GM12878 (cell line): ENCODE measurements around the gene MMP13. TPM values are rescaled to one million over a fixed set of nuclear protein-coding genes. Genes with fewer than 3 reads are reported as not detected.

Experiments used
- ATAC-seq: fragments of 200-7000 bp; cut with Tn5 transposase; 3 replicates; pipeline ENCODE4 v1.9.1; 2020; ENCODE audit warnings: mild to moderate bottlenecking, moderate library complexity
- BruUV-seq: library from RNA; stranded (reverse); fragments of 400-500 nt; replicated peaks from 2 replicates; lab custom pipeline; 2021; lab: Mats Ljungman, UMichigan
- CTCF ChIA-PET: fragments of 300-600 bp; sonication (Branson Sonifier 250); formaldehyde crosslinking; extraction: SDS; loops from one replicate; lab custom pipeline; 2021; ENCODE audit warnings: inconsistent platforms; lab: Yijun Ruan, JAX
- POLR2A ChIA-PET: fragments of 350-600 bp; formaldehyde crosslinking; extraction: SDS; loops from one replicate; lab custom pipeline; 2021; ENCODE audit warnings: inconsistent platforms; lab: Charles Lee
- RAD21 ChIA-PET: fragments of 300-600 bp; sonication (Branson Sonifier 250); formaldehyde crosslinking; loops from one replicate; lab custom pipeline; 2023; ENCODE audit warnings: antibody characterized with exemption; ENCODE audit not compliant: unreplicated experiment; lab: Charles Lee
- SMC1A ChIA-PET: fragments of 300-600 bp; sonication (Branson Sonifier 250); formaldehyde crosslinking; loops from one replicate; lab custom pipeline; 2023; ENCODE audit not compliant: unreplicated experiment, uncharacterized antibody; lab: Charles Lee
- DNase-seq: peaks from one replicate; pipeline ENCODE4 v3.0.0-alpha.2; 2011; ENCODE audit warnings: low read depth, low spot score
- FAIRE-seq: peaks from 3 replicates; lab custom pipeline; 2011; peaks lifted over from hg19 to GRCh38; lab: Jason Lieb, UNC
- H2AFZ ChIP-seq: 2 replicates; pipeline ENCODE4 v1.6.0; 2011; ENCODE audit warnings: low read depth, low read length, control low read depth; ENCODE audit not compliant: control insufficient read depth
- H3K27ac ChIP-seq: 2 replicates; pipeline ENCODE4 v1.5.1; 2011; ENCODE audit warnings: control low read depth; ENCODE audit not compliant: control insufficient read depth, insufficient read depth
- H3K27me3 ChIP-seq, 2 experiments: replicated peaks in 1 of 2; 2 replicates each; pipeline versions ENCODE4 v1.6.0 to v1.6.1; 2011; ENCODE audit warnings: low read length in 1 of 2; ENCODE audit not compliant: control insufficient read depth in 2 of 2, insufficient read depth in 2 of 2
- H3K36me3 ChIP-seq, 2 experiments: 2 replicates each; pipeline ENCODE4 v1.5.1; 2011; ENCODE audit warnings: low read length in 1 of 2; ENCODE audit not compliant: control insufficient read depth in 2 of 2, insufficient read depth in 2 of 2
- H3K4me1 ChIP-seq: 2 replicates; pipeline ENCODE4 v1.6.1; 2011; ENCODE audit warnings: mild to moderate bottlenecking, low read length, moderate library complexity, mixed read lengths; ENCODE audit not compliant: control insufficient read depth, insufficient read depth
- H3K4me2 ChIP-seq: 2 replicates; pipeline ENCODE4 v1.6.0; 2011; ENCODE audit warnings: control low read depth; ENCODE audit not compliant: control insufficient read depth, insufficient read depth
- H3K4me3 ChIP-seq: fragments of 200-600 bp; sonication (generic); 2 replicates; pipeline ENCODE4 v1.5.1; 2016
- H3K79me2 ChIP-seq: 2 replicates; pipeline ENCODE4 v1.6.0; 2011; ENCODE audit warnings: low read length; ENCODE audit not compliant: control insufficient read depth, insufficient read depth
- H3K9ac ChIP-seq: 2 replicates; pipeline ENCODE4 v1.8.0; 2011; ENCODE audit warnings: low read length, control low read depth, mixed read lengths; ENCODE audit not compliant: control insufficient read depth, insufficient read depth
- H3K9me3 ChIP-seq: replicated peaks from 3 replicates; pipeline ENCODE4 v1.5.1; 2011; ENCODE audit warnings: mild to moderate bottlenecking, low read length; ENCODE audit not compliant: control insufficient read depth, insufficient read depth
- H4K20me1 ChIP-seq: 2 replicates; pipeline ENCODE4 v1.6.0; 2011; ENCODE audit not compliant: control insufficient read depth, insufficient read depth
- BHLHE40 ChIP-seq, 2 experiments: fragments of 450-650 bp in 1 of 2; IDR thresholded peaks; 2 replicates each; pipeline ENCODE4 v1.6.1; 2011 to 2017; ENCODE audit warnings: low read depth in 2 of 2, borderline replicate concordance in 1 of 2, improper control_type of control experiment in 1 of 2, low read length in 1 of 2, mild to moderate bottlenecking in 1 of 2
- CREM ChIP-seq: IDR thresholded peaks from 2 replicates; pipeline ENCODE4 v1.6.1; 2014; ENCODE audit warnings: antibody characterized with exemption, low read depth
- ESRRA ChIP-seq: IDR thresholded peaks from 2 replicates; pipeline ENCODE4 v1.6.1; 2012; ENCODE audit warnings: mild to moderate bottlenecking, low read length, improper control_type of control experiment
- MAX ChIP-seq: IDR thresholded peaks from 2 replicates; pipeline ENCODE4 v1.6.1; 2012; ENCODE audit warnings: low read depth, low read length, improper control_type of control experiment
- NFXL1 ChIP-seq: fragments of 450-650 bp; IDR thresholded peaks from 2 replicates; pipeline ENCODE4 v1.6.1; 2017; ENCODE audit warnings: antibody characterized with exemption, mild to moderate bottlenecking, borderline replicate concordance
- SMARCA5 ChIP-seq: fragments of 450-650 bp; IDR thresholded peaks from 2 replicates; pipeline ENCODE4 v1.6.1; 2017; ENCODE audit warnings: mild to moderate bottlenecking
- WRNIP1 ChIP-seq: IDR thresholded peaks from 2 replicates; pipeline ENCODE4 v1.6.1; 2011; ENCODE audit warnings: low read depth, low read length, improper control_type of control experiment, borderline replicate concordance
- ZBED1 ChIP-seq: IDR thresholded peaks from 2 replicates; pipeline ENCODE4 v1.6.1; 2016; ENCODE audit warnings: borderline replicate concordance
- ZNF384 ChIP-seq: IDR thresholded peaks from 2 replicates; pipeline ENCODE4 v1.6.1; 2012; ENCODE audit warnings: low read depth, mild to moderate bottlenecking, low read length, improper control_type of control experiment, borderline replicate concordance
- ZNF622 ChIP-seq: fragments of 450-650 bp; IDR thresholded peaks from 2 replicates; pipeline ENCODE4 v1.6.1; 2017; ENCODE audit warnings: mild to moderate bottlenecking, inconsistent platforms
- WGBS: methylation state at CpG from one replicate; pipeline ENCODE4 v1.1.6; 2016; ENCODE audit warnings: low lambda C conversion rate; ENCODE audit not compliant: insufficient replicate concordance, insufficient coverage; ENCODE audit errors: missing lambda C conversion rate; 5-methylcytosine and 5-hydroxymethylcytosine counted together
- in situ Hi-C: fragments of 300-500 bp; cut with MboI; formaldehyde crosslinking; loops from 9 replicates; pipeline ENCODE4 v1.14.3; 2018; ENCODE audit warnings: mixed read lengths
- intact Hi-C: fragments of 100-400 bp; cut with micrococcal nuclease; formaldehyde crosslinking; loops from one replicate; pipeline ENCODE4 v1.14.2; 2022; ENCODE audit not compliant: unreplicated experiment
- polyA plus RNA-seq, 11 experiments: library from polyadenylated mRNA; depleted of rRNA in 4 of 11; unstranded in 6 of 11; stranded (reverse) in 5 of 11; fragments of >200 nt; fragmentation: Nextera tagmentation in 4 of 11; fragmentation: Illumina TruSeq in 1 of 11; extraction: Ambion mirVana in 4 of 11; extraction: Trizol in 1 of 11; gene quantifications; 1 replicate in 1 of 11; 2 replicates in 10 of 11; pipeline versions ENCODE4 v1.2.1 to v1.2.3, GENCODE V29; 2011 to 2016; ENCODE audit warnings: inconsistent platforms in 2 of 11, missing spikeins in 2 of 11, low read depth in 1 of 11
- total RNA-seq, 4 experiments: library from RNA; depleted of rRNA in 3 of 4; stranded (reverse); fragments of >200 nt in 3 of 4; fragmentation: Illumina TruSeq in 1 of 4; extraction: Trizol in 1 of 4; gene quantifications; 2 replicates each; pipeline versions ENCODE4 v1.2.1 to v1.2.3, GENCODE V29; 2013 to 2021

Gene MMP13
- total and polyA plus RNA-seq, 10 of the 15 experiments (the other 5 are each of a cell fraction or from before 2014, with no cell fraction given), result 0.05 TPM; not detected in 9

DNA sequence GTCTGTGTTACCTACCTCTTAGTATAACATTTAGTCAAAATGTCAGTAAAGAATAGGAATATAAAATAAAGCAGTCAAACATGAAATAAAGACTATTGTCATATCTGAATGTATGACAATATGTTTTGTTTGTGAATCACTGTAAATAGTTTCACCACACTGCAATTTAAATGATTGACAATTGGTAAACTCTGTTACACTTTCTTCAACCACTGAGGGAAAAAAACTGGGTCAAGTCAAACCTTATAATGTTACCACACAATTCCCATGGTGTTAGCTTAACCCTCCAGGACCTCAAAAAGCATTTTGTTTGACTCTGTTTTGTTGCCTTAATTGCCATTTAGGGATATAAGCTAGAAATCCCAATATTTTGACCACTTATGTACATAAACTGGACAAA lies 10.5 kb upstream of the MMP13 start (continued):
- TF ChIP-seq MAX (no peak), ZNF622 (no peak), ZNF384 (no peak), NFXL1 (no peak)

GRCh38 chr11:102964867-102965266 lies 9.3 kb upstream of the MMP13 start:
- SMC1A ChIA-PET, result interaction anchor here (0.7 to 1.8 kb wide), 4 partner anchors 24 to 530 kb away, joined by 3 to 7 read pairs (median 3); no protein-coding TSS in a partner anchor
- DNase-seq (no peak), FAIRE-seq (no peak), ATAC-seq (no peak)
- Histone ChIP-seq H3K36me3 (no peaks in the 10 kb centered on the region), H2AFZ (no peak overlapping the region), H4K20me1 (no peaks in the 10 kb centered on the region), H3K4me1 (no peaks in the 10 kb centered on the region), H3K79me2 (no peaks in the 10 kb centered on the region), H3K4me2 (no peak overlapping the region), H3K27ac (no peak overlapping the region), H3K9ac (no peak overlapping the region), H3K27me3 (peaks cover 0 to 3% of the 10 kb centered on the region in 2 experiments; a peak in 1 of 4 replicates), H3K4me3 (no peak overlapping the region), H3K9me3 (no peaks in the 10 kb centered on the region)
- WGBS, result 36% methylated on average over 11 of the region's 14 CpGs
- CTCF ChIA-PET, result interaction anchor here (1.1 to 1.6 kb wide), 2 partner anchors 23 to 50 kb away, joined by 3 to 4 read pairs; no protein-coding TSS in a partner anchor
- RAD21 ChIA-PET, result no interaction called here
- no TSS peak for BruUV-seq
- POLR2A ChIA-PET, result interaction anchor here (0.6 kb wide), 1 partner anchor 94 kb away, joined by 3 read pairs; no protein-coding TSS in a partner anchor
- TF ChIP-seq CREM (no peak), WRNIP1 (no peak), ESRRA (no peak), ZBED1 (no peak), BHLHE40 (IDR thresholded peaks at IDR 0.05; ENCODE audit: borderline replicate concordance in 1 of 2, low read depth in 2 of 2, low read length in 1 of 2) (no peak), SMARCA5 (no peak)
- intact Hi-C loops (no loop called here), in situ Hi-C loops (no loop called here)
